Left colon (tissue), 2 donors: Measurements from ENCODE around the gene NXPH4. TPM values are rescaled to one million over a fixed set of nuclear protein-coding genes. Genes with fewer than 3 reads are reported as not detected.
A peak's percentile ranks its signal among the peaks of the same experiment; 100 is the strongest.

Source experiments
- ATAC-seq: fragments of 200-7000 bp; cut with Tn5 transposase; one replicate; pipeline ENCODE4 v1.9.1; 2020; ENCODE audit warnings: mild to moderate bottlenecking, moderate library complexity
- DNase-seq, 2 donors: peaks; one replicate each; pipeline ENCODE4 v3.0.0-alpha.2; 2020
- intact Hi-C, 2 donors: fragments of 100-400 bp; cut with DNase I in 1 of 2; cut with micrococcal nuclease in 1 of 2; formaldehyde crosslinking; loops; one replicate each; pipeline versions ENCODE4 v1.11.2 to v1.14.0; 2022; cut with DNase I, micrococcal nuclease
- total RNA-seq, 2 donors: library from RNA; stranded (reverse); fragmentation: NEBNext Ultra II Directional; extraction: Animal tissue kit (Norgen Biotek cat#: 25700); gene quantifications; one replicate each; pipeline ENCODE4 v1.2.1, GENCODE V29; 2021
- donor health status: DM: no; HTN: no; CAD: no.
- donor health status: DM: yes; HTN: yes; CAD: no.

Gene NXPH4
- total RNA-seq, 2 donors from 2014 or later: not detected

- ATAC-seq (no peak), DNase-seq (no peak)
- intact Hi-C loops: no loop called here
These were observed 20.5 kb downstream of the NXPH4 start for GRCh38 chr12:57236925-57237595.

GRCh38 chr12:57237596-57237931 is 21.0 kb downstream of the NXPH4 start:
- intact Hi-C loops: no loop called here
- DNase-seq (no peak), ATAC-seq (no peak)

- DNase-seq: peak in 1 of 2 donors; percentile 35
- no peak for ATAC-seq
- intact Hi-C loops: no loop called here
These were observed 21.6 kb downstream of the NXPH4 start for GRCh38 chr12:57237932-57238853.

- ATAC-seq (peak; percentile 72), DNase-seq (peak; percentile 77 to 91)
- intact Hi-C loops: no loop called here
These were observed 22.4 kb downstream of the NXPH4 start for GRCh38 chr12:57238854-57239554.

- no peak for ATAC-seq
- no peak for DNase-seq
- intact Hi-C loops: no loop called here
These were observed 23.0 kb downstream of the NXPH4 start for GRCh38 chr12:57239587-57240065.

DNA sequence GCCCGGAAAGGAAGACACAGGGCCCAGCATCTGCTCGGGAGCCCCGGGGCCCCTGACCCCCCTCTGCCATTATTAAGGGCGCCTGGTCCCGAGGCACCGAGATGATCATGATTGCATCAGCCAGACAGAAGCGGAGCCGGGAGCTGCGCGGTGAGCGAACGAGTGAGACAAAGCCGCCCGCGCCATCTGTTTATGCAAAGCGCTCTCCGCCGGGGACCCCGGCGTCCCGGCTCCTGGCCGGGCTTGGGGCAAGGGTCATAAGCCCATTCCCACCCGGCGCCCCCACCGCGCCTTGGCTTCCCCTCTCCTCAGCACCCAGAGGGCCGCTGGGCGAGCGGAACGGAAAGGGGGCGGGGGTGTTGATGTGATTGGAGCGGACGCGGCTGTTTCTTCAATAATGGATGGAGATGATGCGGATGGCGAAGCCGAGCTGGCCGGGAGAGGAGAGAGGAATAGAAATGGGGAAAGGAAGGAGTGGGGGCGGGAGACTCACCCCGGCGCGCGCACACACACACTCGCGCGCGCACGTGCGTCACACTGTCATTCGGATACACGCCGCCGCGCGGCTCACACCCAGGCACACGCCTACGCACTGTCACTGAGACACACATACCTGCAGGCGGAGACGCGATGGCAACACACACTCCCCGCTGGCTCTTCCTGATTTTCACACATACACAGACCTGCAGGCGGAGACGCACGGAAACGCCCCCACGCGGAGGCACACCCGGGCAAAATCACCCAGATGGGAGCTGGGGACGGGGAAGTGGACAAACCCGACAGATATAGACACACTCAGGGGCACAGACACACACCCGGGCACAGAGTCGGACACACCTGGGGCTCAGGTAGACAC is 23.7 kb downstream of the NXPH4 start:
- ATAC-seq: peak; percentile 45
- intact Hi-C loops: no loop called here
- DNase-seq: peak; percentile 62 to 74

- intact Hi-C loops: no loop called here
- DNase-seq: no peak
- ATAC-seq: no peak
These were observed 24.4 kb downstream of the NXPH4 start for GRCh38 chr12:57240926-57241401.

- ATAC-seq (no peak), DNase-seq (no peak)
- intact Hi-C loops: no loop called here
These were observed 25.1 kb downstream of the NXPH4 start for GRCh38 chr12:57241402-57242310.

DNA sequence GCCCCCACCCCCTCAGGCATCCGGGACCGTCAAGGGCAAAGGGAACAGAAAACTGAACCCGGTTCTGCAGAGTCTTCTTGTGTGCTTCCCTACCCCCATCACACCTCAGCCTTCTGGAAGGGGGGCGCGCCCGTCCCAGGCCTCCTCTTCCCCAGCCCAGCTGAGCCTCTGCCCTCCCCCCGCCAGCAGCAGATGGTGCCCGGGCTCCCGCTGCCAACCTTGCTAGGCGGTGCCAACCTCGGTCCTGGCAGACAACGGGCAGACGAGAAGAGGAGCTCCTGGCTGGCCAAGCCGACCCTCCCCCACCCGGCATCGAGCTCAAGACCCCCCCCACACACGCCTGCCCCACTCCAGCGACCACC is 25.7 kb downstream of the NXPH4 start:
- DNase-seq: peak in 1 of 2 donors; percentile 63

GRCh38 chr12:57242691-57243454 is 26.3 kb downstream of the NXPH4 start:
- DNase-seq (peak in 1 of 2 donors; percentile 75), ATAC-seq (peak; percentile 47)
- intact Hi-C loops: no loop called here

More for the DNA sequence above, 25.7 kb downstream of the NXPH4 start:
- intact Hi-C loops: no loop called here
- ATAC-seq: peak; percentile 13

DNA sequence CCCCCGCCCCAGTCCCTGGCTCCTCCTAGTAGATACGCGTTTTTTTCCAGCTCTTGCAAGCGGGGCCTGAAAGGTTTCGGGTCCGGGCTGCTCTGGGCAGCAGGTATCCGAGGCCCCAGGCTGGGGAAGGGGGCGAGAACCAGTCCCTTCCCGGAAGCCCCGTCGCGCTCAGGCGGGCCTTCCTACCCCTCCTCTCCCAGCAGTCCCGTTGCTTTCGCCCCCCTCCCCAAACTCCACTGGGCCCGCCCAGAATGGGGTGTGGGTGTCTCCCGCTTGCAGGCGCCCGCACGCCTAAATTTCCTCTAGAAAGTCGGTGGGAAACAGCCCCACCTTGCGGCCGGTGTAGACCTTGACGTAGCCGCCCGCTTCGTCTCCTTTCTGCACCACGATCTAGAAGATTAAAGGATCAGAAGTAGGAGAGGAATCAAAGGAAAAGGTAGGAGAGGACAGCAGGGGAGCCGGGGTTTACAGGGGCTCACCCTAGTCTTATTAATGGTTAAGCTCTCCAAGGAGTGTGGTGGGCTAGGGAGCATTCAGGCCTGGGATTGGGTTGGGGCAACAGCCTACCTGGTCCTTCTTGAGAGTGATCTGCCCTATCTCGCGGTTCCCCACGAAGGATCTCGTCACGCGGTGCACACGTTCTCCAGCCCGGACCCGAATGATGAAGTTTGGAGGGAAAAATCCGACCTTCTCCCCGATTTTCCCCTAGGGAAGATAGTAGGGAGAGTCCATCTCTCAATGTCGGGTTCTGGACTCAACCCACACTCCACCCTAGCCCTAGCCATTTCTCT is 27.1 kb downstream of the NXPH4 start:
- ATAC-seq (peak; percentile 51), DNase-seq (peak; percentile 71 to 89)
- intact Hi-C loops: no loop called here

- no peak for DNase-seq
- no peak for ATAC-seq
- intact Hi-C loops: no loop called here
These were observed 27.7 kb downstream of the NXPH4 start for GRCh38 chr12:57244312-57244696.

DNA sequence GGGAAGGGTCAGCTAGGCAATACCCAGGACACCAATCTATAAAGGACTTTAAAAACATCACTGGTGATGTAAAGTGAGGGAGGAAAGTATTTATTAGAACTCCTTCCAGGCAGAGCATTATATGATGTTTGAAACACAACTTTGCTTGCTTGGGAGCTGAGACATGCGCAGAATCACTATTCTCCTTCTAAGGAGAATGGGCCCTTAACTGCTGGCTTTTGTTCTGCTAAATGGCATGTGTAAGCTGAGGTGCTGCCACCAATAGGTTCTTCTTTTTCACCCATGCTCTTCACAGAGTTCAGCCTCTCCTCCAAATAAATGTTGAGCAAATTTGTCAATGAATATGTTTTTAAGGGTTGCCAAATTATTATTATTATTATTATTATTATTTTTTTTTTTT is 30.4 kb downstream of the NXPH4 start:
- DNase-seq: no peak
- ATAC-seq: no peak
- intact Hi-C loops: no loop called here

DNA sequence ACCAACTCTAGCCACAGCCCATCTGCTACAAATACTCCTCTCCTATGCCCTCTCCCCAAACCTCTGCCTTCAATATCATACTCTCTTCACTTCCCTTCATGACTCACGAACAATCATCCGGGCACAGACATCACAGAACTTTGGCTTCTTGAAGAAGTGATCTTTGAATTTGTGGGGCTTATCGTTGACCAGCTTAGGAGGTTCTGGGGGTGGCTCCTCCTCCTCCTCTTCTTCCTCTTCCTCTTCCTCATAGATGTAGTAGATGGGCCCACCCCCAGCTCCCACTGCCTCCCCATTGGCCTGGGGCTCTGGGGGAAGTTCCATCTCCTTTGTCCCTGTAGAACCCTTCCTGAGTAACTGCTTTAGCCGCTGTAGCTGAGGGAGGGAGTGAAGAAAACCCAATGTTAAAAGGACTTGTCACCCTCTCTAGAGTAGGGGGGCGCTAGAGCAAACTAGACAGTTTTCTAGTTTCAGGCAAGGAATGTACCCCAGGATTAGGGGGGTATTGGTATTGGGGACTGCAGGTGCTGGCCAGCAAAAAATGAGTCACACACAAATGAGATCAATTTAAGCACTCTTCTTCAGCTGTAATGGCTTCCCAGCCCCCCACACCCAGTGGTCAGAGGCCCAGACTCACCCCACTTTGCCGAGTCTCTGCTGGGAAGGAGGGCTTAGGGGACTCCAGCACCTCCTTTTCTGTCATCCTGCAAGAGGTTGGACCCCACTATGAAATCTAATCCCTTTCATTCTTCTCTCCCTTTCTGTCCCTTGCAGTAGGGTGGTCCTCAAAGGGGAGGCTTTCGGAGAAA is 32.5 kb downstream of the NXPH4 start:
- intact Hi-C loops: no loop called here
- no peak for DNase-seq
- no peak for ATAC-seq

- intact Hi-C loops: no loop called here
- no peak for DNase-seq
- ATAC-seq: no peak
These were observed 33.9 kb downstream of the NXPH4 start for GRCh38 chr12:57250541-57250940.
